ENCODE measurements around the gene RPS14. TPM values are rescaled to one million over a fixed set of nuclear protein-coding genes. Genes with fewer than 3 reads are reported as not detected.
"Not testable (repeated sequence)": the region's sequence is repeated elsewhere in the genome, so short reads cannot be mapped to it uniquely, and the experiment has no call there.

The RPS14 gene
- total and polyA plus RNA-seq, 2 donors = 2,233 to 4,014 TPM

DNA sequence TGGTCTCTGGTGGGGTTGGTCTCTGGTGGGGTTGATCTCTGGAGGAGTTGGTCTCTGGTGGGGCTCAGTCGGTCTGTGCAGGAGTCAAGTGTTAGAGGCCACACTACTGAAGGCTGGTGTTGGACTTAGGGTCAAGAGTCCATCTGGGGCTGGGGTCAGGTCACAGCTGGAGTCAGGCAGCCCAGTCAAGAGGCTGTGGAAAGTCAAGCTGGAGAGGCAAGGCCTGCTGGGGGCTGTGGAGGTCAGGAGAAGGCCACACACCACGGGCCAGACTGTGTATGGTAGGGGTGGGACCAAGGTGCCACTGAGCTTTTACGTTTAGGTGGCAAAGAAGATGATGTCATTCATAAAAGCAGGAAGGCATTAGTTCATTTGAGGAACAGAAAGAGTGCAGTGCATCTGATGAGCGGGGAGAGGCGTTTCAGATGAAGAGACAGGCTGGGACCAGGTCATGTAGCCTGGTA lies 20.1 kb downstream of the RPS14 start:
- Histone ChIP-seq H3K36me3 (ENCODE audit: insufficient read depth) (no peaks in the 10 kb centered on the region), H3K4me1 (ENCODE audit: insufficient read depth) (no peaks in the 10 kb centered on the region), H3K4me3 (ENCODE audit: low read depth, low read length) (no peak overlapping the region), H3K27ac (ENCODE audit: low read depth) (no peak overlapping the region)
- DNase-seq (ENCODE audit: extremely low spot score) = no peak
- WGBS = 87% methylated on average over 5 of the region's 5 CpGs

GRCh38 chr5:150428978-150429377 lies 20.6 kb downstream of the RPS14 start:
- H3K36me3 ChIP-seq (ENCODE audit: insufficient read depth) = no peaks in the 10 kb centered on the region
- 95% methylated on average over 5 of the region's 5 CpGs for WGBS
- no peak overlapping the region for H3K4me3 ChIP-seq (ENCODE audit: low read depth, low read length)
- no peak overlapping the region for H3K27ac ChIP-seq (ENCODE audit: low read depth)
- no peaks in the 10 kb centered on the region for H3K4me1 ChIP-seq (ENCODE audit: insufficient read depth)
- DNase-seq (ENCODE audit: extremely low spot score) = no peak

- no peaks in the 10 kb centered on the region for H3K4me1 ChIP-seq (ENCODE audit: insufficient read depth)
- no peak overlapping the region for H3K4me3 ChIP-seq (ENCODE audit: low read depth, low read length)
- no peak overlapping the region for H3K27ac ChIP-seq (ENCODE audit: low read depth)
- no peak for DNase-seq (ENCODE audit: extremely low spot score)
- H3K36me3 ChIP-seq (ENCODE audit: insufficient read depth) = no peaks in the 10 kb centered on the region
- 54% methylated on average over 18 of the region's 18 CpGs for WGBS
Observed at GRCh38 chr5:150428106-150428876, 21.2 kb downstream of the RPS14 start.

- H3K27ac ChIP-seq (ENCODE audit: low read depth); H3K4me3 ChIP-seq (ENCODE audit: low read depth, low read length); H3K36me3 ChIP-seq (ENCODE audit: insufficient read depth); DNase-seq (ENCODE audit: extremely low spot score); H3K4me1 ChIP-seq (ENCODE audit: insufficient read depth): not testable (repeated sequence)
- WGBS = 94% methylated on average over 9 of the region's 9 CpGs
Observed at GRCh38 chr5:150426165-150426564, 23.4 kb downstream of the RPS14 start.

DNA sequence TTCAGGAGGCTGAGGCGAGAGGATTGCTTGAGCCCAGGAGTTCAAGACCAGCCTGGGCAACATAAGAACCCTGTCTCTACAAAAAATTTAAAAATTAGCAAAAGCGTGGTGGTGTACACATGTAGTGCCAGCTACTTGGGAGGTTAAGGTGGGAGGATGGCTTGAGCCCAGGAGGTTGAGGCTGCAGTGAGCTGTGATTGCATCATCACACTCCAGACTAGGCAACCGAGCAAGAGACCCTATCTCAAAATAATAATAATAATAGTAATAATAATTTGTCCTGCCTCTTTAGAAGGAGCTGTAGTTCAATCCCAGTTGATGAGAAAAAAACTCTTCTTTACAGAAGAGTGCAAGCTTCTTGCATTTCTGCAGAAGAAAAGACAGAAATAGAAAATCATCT lies 26.8 kb downstream of the RPS14 start:
- Histone ChIP-seq H3K27ac (ENCODE audit: low read depth) (no peak overlapping the region), H3K36me3 (ENCODE audit: insufficient read depth) (no peaks in the 10 kb centered on the region), H3K4me1 (ENCODE audit: insufficient read depth) (no peaks in the 10 kb centered on the region), H3K4me3 (ENCODE audit: low read depth, low read length) (no peak overlapping the region)
- no peak for DNase-seq (ENCODE audit: extremely low spot score)
- whole genome bisulfite sequencing = 58% methylated on average over 3 of the region's 3 CpGs

DNA sequence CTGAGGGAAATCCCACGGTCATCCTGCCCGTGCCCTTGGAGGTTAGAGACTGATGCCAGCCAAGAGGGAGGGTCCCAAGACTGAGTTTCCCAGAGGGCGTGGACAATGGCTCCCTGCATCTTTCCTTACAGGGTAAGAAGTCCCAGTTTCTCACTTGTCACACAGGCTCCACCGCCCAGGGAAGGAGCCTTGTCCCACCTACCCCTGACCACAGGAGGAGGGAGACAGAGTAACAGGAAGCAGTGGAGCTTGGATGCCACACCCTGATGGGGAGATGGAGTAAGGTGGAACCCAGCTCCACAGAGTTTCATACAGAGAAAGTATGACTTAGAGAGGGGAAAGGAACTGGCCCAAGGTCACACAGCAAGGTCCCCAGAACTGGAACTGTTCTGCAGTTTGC lies 27.5 kb downstream of the RPS14 start:
- 47% methylated on average over 4 of the region's 4 CpGs for WGBS
- Histone ChIP-seq H3K27ac (ENCODE audit: low read depth) (no peak overlapping the region), H3K4me3 (ENCODE audit: low read depth, low read length) (no peak overlapping the region), H3K36me3 (ENCODE audit: insufficient read depth) (no peaks in the 10 kb centered on the region), H3K4me1 (ENCODE audit: insufficient read depth) (no peaks in the 10 kb centered on the region)
- DNase-seq (ENCODE audit: extremely low spot score) = no peak

- Histone ChIP-seq H3K36me3 (ENCODE audit: insufficient read depth) (no peaks in the 10 kb centered on the region), H3K4me3 (ENCODE audit: low read depth, low read length) (no peak overlapping the region), H3K27ac (ENCODE audit: low read depth) (no peak overlapping the region), H3K4me1 (ENCODE audit: insufficient read depth) (no peaks in the 10 kb centered on the region)
- 74% methylated on average over 7 of the region's 7 CpGs for WGBS
- no peak for DNase-seq (ENCODE audit: extremely low spot score)
Observed at GRCh38 chr5:150419630-150420270, 29.8 kb downstream of the RPS14 start.

GRCh38 chr5:150413902-150414790 lies 35.4 kb downstream of the RPS14 start:
- H3K4me1 ChIP-seq (ENCODE audit: insufficient read depth); H3K4me3 ChIP-seq (ENCODE audit: low read depth, low read length); H3K27ac ChIP-seq (ENCODE audit: low read depth); DNase-seq (ENCODE audit: extremely low spot score); H3K36me3 ChIP-seq (ENCODE audit: insufficient read depth): not testable (repeated sequence)
- 93% methylated on average over 16 of the region's 16 CpGs for WGBS

DNA sequence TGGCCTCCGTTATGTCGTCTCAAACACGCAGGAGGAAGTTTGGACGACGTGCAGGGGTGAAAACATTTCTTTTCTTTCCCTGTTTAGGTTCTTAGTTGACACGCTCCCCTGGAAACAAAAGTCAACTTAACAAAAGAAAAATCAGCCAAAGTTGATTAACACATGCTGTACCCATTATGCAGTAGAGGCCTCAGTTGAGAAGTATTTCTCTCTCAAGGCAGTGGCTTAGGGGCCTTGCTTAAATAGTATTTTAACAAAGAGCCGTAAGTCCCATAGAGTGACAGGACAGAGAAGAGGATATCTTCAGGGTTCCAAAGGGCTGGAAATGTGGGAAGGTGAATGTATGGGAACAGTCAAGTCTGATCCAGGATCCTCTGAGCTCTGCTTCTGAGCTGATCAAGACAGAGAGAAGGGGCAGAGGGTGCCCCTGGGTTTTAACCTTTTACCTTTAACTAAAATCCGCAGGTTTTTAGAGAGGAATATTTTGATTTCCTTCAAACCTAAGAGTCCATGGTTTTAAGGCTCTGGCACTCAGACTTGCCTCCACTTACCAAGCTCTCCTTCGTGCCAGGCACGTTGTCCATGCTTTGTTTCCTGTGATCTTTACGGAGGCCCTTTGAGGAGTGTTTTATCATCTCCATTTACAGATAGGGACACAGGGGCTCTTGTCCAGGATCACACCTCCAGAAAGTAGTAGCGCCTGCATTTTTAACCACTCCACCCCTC lies 36.2 kb downstream of the RPS14 start:
- DNase-seq (ENCODE audit: extremely low spot score) = no peak

DNA sequence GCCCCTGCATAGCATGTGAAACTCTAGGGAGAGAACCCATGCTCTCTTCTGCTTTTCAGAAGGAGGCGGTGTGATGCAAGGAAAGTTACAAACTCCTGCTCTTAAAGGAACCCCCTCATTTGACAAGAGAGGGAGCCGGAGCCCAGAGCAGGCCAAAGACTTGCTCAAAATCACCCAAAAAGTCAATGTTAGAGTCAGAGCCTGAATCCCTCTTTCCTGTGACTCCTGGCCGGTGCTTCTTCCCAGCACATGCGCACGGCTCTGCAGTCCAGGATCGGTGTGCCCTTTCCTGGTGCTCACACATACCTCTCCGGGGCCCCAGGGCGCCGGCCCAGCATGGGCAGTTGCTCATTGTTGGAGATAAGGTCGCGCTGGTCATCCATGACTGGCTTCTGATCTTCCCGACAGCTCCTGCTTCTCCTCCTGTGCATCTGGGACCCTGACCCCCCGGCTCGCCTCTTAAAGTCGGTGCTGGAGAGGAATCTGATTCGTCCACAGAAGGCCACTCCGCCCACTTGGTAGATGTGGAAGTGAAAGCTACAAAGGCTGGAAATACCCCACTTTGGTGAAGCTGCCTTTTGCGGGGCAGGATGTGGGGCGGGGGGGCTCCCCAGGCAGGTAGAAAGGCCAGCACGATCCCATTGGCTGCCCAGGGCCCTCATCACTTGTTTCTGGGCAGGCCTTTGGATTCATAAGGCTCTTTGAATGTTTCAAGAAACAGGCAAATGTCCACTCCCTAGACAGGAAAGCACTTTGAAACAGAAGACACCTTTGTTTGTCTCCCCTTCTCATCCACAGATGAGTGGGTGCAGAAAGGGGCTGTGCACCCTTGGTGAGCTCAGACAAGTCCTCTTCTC lies 37.0 kb downstream of the RPS14 start, which contains the start of gene CD74:
CD74 (minus strand) TSS at position 592 of the 857 bp plus-strand sequence; CDS start at position 431, 161 bp downstream.
- WGBS = 21% methylated on average over 20 of the region's 20 CpGs
- Histone ChIP-seq H3K4me3 (ENCODE audit: low read depth, low read length) (peak within 1 kb of the TSS; percentile 28), H3K4me1 (ENCODE audit: insufficient read depth) (no peaks in the 10 kb centered on the region), H3K27ac (ENCODE audit: low read depth) (peak within 1 kb of the TSS; percentile 34), H3K36me3 (ENCODE audit: insufficient read depth) (no peaks in the 10 kb centered on the region)
- DNase-seq (ENCODE audit: extremely low spot score) = no peak

More for the DNA sequence above, 36.2 kb downstream of the RPS14 start:
- 72% methylated on average over 12 of the region's 12 CpGs for WGBS
- Histone ChIP-seq H3K36me3 (ENCODE audit: insufficient read depth) (no peaks in the 10 kb centered on the region), H3K4me3 (ENCODE audit: low read depth, low read length) (peak overlapping the region; percentile 2), H3K27ac (ENCODE audit: low read depth) (peak overlapping the region; percentile 26), H3K4me1 (ENCODE audit: insufficient read depth) (no peaks in the 10 kb centered on the region)

- peak overlapping the region; percentile 28 for H3K4me3 ChIP-seq (ENCODE audit: low read depth, low read length)
- H3K36me3 ChIP-seq (ENCODE audit: insufficient read depth) = no peaks in the 10 kb centered on the region
- peak overlapping the region; percentile 84 for H3K27ac ChIP-seq (ENCODE audit: low read depth)
- DNase-seq (ENCODE audit: extremely low spot score) = no peak
- no peaks in the 10 kb centered on the region for H3K4me1 ChIP-seq (ENCODE audit: insufficient read depth)
- WGBS = 85% methylated on average over 5 of the region's 5 CpGs
Observed at GRCh38 chr5:150411245-150411979, 38.1 kb downstream of the RPS14 start.
